ENCODE results near the gene MRPS18B.
"Not testable (repeated sequence)": the region's sequence is repeated elsewhere in the genome, so short reads cannot be mapped to it uniquely, and the experiment has no call there.

The MRPS18B gene

DNA sequence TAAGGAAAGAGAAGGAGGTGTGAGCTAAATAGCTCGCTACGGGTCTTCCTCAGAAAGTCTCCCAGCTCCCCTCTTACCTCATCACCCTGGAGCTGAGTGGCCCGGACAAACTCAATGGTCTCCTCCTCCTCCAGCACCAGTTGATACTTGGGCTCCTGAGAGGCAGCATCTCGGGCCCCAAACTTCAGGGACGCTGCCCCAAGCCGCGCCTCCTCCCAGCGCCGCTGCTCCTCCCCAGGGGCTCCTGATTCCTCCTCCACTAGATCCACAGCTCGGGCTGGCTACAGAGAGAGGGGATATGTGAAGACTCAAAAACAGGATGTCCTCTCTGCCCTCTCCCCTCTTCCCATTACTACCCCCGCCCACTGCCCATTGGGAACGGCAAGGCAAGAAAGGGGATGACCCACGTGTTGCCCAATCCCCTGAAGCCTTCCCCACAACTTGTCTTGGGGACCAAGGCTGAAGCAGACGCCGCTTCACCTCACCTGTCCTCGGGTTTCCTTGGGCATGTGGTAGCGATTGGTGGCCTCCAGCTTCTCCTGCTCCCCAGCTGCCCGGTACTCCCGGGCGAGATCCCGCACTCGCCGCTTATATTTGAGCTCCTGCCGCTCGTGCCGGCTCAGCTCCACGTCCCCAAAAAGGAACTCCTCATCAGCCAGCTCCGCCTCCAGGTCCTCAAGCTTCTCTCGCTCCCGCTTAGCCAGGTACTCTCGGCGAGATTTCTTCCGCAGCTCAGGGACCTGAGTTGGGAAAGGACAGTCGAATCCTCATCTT is 47.5 kb downstream of the MRPS18B start:
- no peak for DNase-seq (ENCODE audit: low read depth)
- no peak overlapping the region for H3K4me3 ChIP-seq (ENCODE audit: low read depth, low read length)
- TF ChIP-seq CTCF (conservative IDR thresholded peaks at IDR 0.05; ENCODE audit: low read depth, low read length), result no peak

DNA sequence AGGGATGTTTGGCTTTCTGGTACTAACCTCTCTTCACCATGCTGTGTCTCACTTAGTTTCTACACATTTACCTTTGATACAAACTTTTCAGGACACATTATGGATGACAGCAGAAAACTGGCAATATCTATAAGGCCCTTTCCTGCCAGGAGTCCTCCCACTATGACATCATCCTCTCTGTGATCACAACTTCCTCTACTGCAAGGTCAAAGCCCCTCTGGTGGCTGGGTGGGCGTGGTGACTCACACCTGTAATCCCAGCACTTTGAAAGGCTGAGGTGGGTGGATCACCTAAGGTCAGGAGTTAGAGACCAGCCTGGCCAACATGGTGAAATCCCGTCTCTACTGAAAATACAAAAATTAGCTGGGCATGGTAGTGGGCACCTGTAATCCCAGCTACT is 48.7 kb downstream of the MRPS18B start:
- DNase-seq (ENCODE audit: low read depth), result not testable (repeated sequence)

GRCh38 chr6:30670760-30671527 is 53.3 kb downstream of the MRPS18B start:
- DNase-seq (ENCODE audit: low read depth), result no peak
- H3K4me3 ChIP-seq (ENCODE audit: low read depth, low read length), result no peak overlapping the region
- peak; percentile 56 for TF ChIP-seq CTCF (conservative IDR thresholded peaks at IDR 0.05; ENCODE audit: low read depth, low read length)

More for the DNA sequence above, 48.7 kb downstream of the MRPS18B start:
- not testable (repeated sequence) for H3K4me3 ChIP-seq (ENCODE audit: low read depth, low read length)

DNA sequence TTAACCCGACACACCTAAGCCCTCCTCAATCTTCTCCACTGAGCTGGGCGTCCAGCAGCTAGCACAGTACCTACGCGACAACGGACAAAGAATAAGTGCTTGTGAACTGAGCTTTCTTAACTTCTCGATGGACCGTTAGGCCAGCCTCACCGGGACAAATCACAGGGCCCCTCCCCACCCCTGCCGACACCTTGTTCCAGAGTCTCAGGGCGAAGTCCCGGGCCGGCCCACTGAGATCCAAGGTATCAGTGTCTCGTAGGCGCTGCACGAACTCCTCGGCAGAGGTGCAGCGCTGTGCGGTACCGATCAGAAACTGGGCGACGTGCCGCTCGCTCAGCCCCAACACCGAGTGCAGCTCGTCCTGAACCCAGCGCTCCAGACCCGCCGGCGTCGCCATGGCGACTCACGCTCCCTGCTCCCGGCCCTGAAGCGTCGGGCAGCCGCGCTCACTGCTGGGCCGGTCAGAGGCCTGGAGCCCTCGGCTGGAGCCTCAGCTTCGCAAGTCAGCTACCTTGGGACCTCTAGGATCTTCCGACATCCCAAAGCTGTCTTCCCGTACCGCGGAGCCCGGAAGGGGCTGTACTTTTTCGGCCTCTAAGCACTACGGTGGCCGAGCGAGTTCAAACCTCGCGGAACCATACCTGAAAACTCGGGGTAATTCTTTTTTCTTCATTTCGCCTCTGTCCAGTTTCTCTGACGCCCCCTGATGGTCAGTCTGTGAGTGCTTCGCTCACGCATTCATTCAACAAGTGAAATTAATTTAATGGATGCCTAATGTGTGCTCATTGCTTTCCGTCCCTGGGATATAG is 55.0 kb downstream of the MRPS18B start, which contains the start of gene DHX16:
Gene DHX16 (minus strand): TSS at position 562 of the 809 bp plus-strand sequence. CDS start 165 bp downstream, at position 397.
- DNase-seq (ENCODE audit: low read depth), result peak; percentile 99
- peak within 1 kb of the TSS; percentile 98 for H3K4me3 ChIP-seq (ENCODE audit: low read depth, low read length)
- TF ChIP-seq CTCF (conservative IDR thresholded peaks at IDR 0.05; ENCODE audit: low read depth, low read length), result peak; percentile 85

Data from choroid plexus epithelial cell (primary cell).